Glomerular visceral epithelial cell (primary cell): ENCODE measurements around the gene HCRTR2.
"Not testable (repeated sequence)": the region's sequence is repeated elsewhere in the genome, so short reads cannot be mapped to it uniquely, and the experiment has no call there.

Experiments
- DNase-seq: peaks from one replicate; pipeline ENCODE4 v3.0.0-alpha.2; 2016; ENCODE audit errors: extremely low spot score

Gene HCRTR2

GRCh38 chr6:55174211-55175026, at the start of gene HCRTR2:
Gene HCRTR2 (plus strand): TSS chr6:55174515. CDS start chr6:55174588, 73 bp downstream.
- DNase-seq = peak; percentile 8

GRCh38 chr6:55130806-55131324, 43.5 kb upstream of the HCRTR2 start:
- DNase-seq = no peak

GRCh38 chr6:55131616-55132015, 42.7 kb upstream of the HCRTR2 start:
- DNase-seq = peak; percentile 25

GRCh38 chr6:55136916-55137315, 37.4 kb upstream of the HCRTR2 start:
- no peak for DNase-seq

- DNase-seq = no peak
Observed at GRCh38 chr6:55137929-55138693, 36.2 kb upstream of the HCRTR2 start.

- no peak for DNase-seq
Observed at GRCh38 chr6:55141611-55142010, 32.7 kb upstream of the HCRTR2 start.

- DNase-seq = no peak
Observed at GRCh38 chr6:55142610-55143009, 31.7 kb upstream of the HCRTR2 start.

- DNase-seq = no peak
Observed at GRCh38 chr6:55153284-55153683, 21.0 kb upstream of the HCRTR2 start.

- DNase-seq = not testable (repeated sequence)
Observed at GRCh38 chr6:55158784-55159183, 15.5 kb upstream of the HCRTR2 start.

GRCh38 chr6:55167860-55168259, 6.5 kb upstream of the HCRTR2 start:
- DNase-seq = no peak

- no peak for DNase-seq
Observed at GRCh38 chr6:55175078-55176049, 1.0 kb downstream of the HCRTR2 start.

- no peak for DNase-seq
Observed at GRCh38 chr6:55176958-55177357, 2.6 kb downstream of the HCRTR2 start.

GRCh38 chr6:55180258-55180657, 5.9 kb downstream of the HCRTR2 start:
- no peak for DNase-seq

- DNase-seq = no peak
Observed at GRCh38 chr6:55182016-55182650, 7.8 kb downstream of the HCRTR2 start.

- no peak for DNase-seq
Observed at GRCh38 chr6:55184782-55185530, 10.6 kb downstream of the HCRTR2 start.

GRCh38 chr6:55198715-55199114, 24.4 kb downstream of the HCRTR2 start:
- no peak for DNase-seq

- no peak for DNase-seq
Observed at GRCh38 chr6:55199239-55199638, 24.9 kb downstream of the HCRTR2 start.

GRCh38 chr6:55208478-55209458, 34.5 kb downstream of the HCRTR2 start:
- no peak for DNase-seq

- DNase-seq = no peak
Observed at GRCh38 chr6:55210952-55211351, 36.6 kb downstream of the HCRTR2 start.
